NCI-H2171 (cell line): Measurements from ENCODE around the gene LTBP1.

Experiments used
- DNase-seq: peaks from one replicate; lab custom pipeline; 2025; lab: John Stamatoyannopoulos, UW

The LTBP1 gene

DNA sequence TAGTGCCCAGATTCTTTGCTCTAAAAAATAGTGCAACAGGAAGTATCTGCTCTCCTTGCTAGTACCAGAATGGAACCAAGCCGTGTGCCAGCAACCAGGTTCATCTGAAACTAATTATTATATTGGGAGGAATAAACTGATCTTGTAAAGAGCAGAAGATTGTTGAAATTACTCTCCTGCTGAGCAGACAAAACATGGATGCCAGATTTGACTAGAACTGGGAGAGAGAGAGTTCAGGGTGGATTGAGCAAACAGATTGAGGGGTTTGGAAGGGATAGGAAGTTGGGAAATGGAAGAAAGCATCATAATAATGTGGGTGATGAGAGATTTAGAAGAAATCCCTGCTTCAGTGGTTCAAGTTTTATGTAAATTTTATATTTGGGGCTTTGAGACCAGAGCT, 369.6 kb downstream of the LTBP1 start:
- no peak for DNase-seq

GRCh38 chr2:33317369-33318007, 370.7 kb downstream of the LTBP1 start:
- no peak for DNase-seq

DNA sequence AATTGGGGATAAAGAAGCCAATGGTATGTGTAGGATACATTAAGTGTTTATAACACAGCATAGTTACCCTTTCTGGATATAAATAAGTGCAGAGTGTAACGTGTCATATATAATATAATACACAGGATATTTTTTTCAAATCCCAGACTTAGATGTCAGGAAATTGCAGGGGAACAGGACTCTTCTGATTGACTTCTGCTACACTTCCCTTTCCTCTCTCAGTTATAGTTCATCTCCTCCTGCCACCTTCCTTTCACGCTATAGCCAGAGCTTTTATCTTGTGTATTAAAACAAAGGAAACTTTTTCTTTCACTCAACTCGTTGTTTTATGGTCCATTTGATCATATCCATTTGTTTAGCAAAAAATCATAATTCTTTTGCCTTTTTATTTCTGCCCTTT, 371.7 kb downstream of the LTBP1 start:
- no peak for DNase-seq

GRCh38 chr2:33320573-33320972, 373.8 kb downstream of the LTBP1 start:
- no peak for DNase-seq

- no peak for DNase-seq
Observed at GRCh38 chr2:33321236-33321771, 374.6 kb downstream of the LTBP1 start.

DNA sequence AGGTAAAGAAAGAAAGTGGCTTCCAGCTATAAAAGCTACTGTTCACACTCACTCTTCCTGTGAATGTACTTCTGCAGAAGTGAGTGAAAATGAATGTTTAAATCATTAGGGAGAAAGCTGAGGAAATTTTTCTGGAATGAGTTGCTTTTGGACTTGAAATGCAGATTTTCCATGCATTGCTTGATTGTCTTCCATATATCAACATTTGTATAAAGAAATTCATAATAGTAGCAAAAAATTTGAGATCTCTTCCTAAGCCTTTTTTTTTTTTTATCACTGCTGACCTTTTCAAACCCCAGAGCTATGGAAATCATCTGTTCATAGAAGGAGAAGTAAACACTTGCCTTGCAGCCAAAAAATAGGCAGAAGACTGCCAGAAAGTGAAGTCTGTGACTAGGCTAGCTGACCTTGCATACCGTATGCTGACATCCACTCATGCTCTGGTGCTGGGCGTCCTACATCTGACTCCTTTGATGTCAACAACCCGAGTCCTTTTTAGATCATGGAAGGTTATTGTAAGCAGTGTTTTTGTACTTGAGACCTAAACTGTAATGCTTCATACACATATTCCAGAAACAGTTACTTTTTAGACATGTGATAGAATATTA, 375.2 kb downstream of the LTBP1 start:
- DNase-seq, result no peak

DNA sequence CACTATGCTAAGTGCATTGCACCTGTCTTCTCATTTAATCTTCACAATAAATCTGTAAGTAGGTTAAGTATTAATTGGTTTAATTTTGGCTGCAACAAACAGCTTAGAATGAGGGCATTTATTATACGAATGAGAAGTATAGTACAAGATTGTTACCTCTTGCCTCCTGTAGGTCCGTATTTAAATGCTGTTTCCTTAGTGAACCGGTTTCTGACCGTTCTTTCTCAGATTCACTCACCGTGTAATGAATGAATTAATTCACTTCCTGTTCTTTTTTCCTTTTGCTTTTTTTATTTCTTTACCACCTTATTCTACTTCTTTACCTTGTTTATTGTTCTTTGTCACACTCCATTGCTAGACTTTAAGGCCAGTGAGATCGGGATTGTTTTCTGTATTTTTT, 375.9 kb downstream of the LTBP1 start:
- DNase-seq, result no peak

DNA sequence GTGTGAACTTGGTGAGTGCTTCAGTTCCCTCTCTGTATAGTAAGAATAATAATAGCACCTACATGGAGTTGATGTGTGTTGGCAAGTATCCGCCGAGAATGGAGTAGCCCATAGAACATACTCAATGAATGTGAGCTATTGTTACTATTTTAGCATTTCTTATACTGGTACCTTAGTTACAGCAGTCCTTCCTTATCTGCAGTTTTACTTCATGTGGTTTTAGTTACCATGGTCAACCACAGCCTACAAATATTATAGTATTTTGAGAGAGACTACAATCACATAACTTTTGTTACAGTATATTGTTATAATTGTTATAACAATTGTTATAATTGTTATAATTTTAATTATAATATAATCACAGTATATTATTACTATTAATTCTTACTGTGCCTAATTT, 377.2 kb downstream of the LTBP1 start:
- DNase-seq, result no peak

- DNase-seq, result no peak
Observed at GRCh38 chr2:33326100-33326499, 379.3 kb downstream of the LTBP1 start.

DNA sequence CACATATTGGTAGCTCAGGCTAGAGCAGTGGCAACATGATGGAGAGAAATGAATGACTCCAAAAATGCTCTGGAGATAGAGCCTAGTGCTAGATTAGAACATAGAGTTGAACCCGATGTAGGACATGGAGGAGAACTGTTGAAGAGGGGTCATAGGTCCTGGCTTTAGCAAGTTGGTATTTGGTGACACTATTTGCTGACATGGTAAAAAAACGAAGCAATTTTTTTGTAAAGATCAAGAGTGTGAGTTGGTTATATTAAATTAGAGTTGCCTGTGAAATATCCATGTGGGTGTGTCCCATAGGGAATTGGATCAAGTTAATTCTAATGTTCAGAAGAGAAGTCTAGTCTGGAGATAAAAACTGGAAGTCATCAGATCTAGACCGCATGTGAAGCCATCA, 386.7 kb downstream of the LTBP1 start:
- no peak for DNase-seq

DNA sequence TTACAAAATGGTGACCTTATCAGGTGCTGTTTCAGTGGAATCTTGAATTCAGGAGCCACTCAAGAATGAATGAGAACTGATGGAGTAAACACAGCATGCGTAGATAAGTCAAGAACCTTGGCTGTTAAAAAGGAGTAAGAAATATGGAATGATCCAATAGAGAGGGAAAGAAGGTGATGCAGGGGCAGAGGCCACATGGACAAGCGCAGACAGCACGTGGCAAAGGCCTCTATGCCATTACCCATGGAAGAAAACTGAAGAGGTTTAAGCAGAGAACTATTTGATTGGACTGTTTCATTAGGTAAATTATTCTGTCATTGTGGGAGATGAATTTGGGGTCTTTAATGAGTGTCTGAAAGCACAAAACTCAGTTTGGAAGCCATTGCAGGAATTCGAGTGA, 387.3 kb downstream of the LTBP1 start:
- DNase-seq, result no peak

- no peak for DNase-seq
Observed at GRCh38 chr2:33335516-33335915, 388.8 kb downstream of the LTBP1 start.

GRCh38 chr2:33336036-33336625, 389.4 kb downstream of the LTBP1 start:
- DNase-seq, result no peak

- no peak for DNase-seq
Observed at GRCh38 chr2:33337385-33337960, 390.7 kb downstream of the LTBP1 start.

DNA sequence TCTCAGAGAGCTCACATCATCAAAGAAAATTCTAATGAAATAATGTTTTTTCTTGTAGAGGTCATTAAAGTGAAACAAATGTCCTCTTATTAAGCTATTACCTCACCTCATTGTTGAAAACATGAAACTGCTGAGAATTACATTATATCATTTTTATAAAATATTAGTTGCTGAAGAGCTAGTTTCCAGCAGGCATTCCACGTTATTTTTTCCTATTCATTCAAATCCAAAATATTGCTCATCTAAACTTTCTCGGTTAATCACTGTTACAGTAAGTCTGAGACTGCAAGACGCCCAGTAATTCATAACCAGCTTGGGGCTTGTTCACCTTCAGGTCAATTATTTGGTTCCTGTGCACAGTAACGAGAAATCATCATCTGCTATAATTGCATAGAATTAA, 391.2 kb downstream of the LTBP1 start:
- no peak for DNase-seq

DNA sequence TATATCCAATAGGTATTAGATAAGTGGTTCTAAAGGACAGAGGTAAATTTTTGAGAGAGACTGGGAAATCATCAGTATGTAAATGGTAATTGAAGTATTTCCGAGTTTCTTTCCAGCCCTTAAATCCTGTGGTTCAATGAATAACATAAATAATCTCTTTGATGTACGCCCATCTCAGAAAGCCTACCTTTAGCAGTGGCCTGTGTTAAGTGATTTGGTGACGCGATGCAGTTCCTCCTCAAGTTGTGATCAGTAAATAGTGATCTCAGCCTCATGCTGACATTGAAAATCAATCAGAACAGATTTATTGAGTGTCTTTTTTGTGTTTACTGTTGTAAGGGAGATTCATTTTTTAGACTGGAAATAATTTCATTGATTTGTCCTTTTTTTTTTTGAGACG, 392.5 kb downstream of the LTBP1 start:
- DNase-seq, result no peak

DNA sequence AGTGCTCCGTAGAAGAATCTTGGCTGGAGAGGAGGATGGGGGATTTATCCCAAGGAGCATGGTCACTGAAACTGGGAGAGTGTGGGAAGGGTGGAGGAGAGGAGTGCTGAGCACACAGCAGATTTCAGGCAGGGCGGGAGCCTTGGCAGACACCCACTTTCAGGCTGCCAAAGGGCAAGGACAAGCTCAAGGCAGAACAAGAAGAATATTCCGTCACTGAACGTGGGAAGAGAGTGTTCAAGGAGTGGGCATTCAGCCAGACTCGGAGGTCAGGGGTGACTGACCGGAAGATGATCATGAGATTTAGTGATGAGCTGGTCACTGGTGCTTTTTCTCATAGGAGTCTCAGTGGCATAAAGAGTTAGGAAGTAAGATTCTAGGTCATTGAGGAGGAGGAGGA, 393.5 kb downstream of the LTBP1 start:
- no peak for DNase-seq

DNA sequence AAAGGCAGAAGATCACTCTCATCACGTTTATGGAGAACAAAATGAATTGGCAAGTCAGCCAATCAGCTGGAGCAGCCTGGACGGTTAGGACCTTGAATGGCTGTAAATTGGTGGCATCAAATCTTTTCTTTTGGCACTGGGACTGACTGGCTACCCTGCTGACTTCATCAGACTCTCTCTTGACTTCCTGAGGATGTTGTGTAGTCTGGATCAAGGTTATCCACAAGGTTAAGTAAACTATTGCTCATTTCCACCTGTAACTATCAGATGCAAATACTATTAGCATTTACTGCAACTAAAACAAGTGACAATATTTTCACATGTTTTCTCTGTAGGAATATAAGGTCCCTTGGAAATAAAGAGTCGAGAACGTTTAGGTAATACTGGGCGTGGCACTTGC, 395.4 kb downstream of the LTBP1 start:
- no peak for DNase-seq

DNA sequence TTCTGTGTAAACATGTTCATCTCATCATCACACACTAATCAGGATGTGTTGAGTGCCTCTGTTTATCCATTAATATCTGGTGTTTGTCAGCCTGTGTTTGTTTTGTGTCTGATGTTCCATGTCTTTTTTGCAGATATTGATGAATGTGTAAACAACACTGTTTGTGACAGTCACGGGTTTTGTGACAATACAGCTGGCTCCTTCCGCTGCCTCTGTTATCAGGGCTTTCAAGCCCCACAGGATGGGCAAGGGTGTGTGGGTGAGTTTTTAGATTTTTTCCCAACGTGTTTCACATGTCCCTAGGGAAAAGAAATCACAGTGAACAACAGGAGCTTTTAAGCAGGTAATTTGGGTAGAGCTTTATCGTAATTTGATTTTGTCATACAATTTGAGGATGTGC, 396.0 kb downstream of the LTBP1 start:
- DNase-seq, result no peak

DNA sequence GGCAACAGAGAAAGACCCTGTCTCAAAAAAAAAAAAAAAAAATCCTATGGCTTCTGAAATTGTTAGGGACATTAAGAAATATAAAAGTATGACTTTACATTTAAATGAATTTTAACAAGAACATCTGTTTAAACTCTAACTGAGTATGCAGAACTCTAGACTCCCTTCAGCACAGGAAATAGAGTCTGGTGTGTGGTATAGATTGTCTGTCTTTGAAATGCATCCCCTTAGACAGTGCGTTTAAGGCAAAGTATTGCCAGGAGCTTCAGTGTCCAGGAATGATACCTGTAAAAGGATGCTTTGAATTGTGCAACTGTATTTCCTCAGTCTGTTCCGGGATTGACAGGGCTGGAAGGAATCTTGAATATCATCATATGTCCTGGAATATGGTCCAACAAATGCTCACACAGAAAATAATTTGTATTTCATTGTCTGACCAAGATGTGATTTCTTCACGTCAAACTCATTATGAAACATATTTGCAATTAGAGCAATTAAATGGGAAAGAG, 396.7 kb downstream of the LTBP1 start:
- no peak for DNase-seq

- no peak for DNase-seq
Observed at GRCh38 chr2:33344230-33344629, 397.5 kb downstream of the LTBP1 start.

- no peak for DNase-seq
Observed at GRCh38 chr2:33347856-33348255, 401.1 kb downstream of the LTBP1 start.

DNA sequence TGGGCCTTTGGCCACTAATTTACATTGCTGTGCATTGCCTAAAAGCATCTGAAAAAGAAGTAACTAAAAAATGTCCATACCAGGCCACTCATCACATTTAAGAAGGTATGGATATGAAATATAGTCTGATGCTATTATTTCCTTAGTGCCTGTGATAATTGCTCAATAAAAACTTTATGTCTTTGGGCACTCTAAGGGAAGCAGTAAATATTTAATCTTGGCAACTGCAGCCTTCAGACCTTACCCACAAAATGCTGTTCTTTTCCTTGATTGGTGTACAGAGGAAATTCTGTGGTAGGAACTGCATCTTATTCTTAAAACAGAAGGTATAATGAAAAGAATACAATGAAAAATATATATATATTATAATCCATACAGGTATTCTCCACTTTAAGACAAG, 403.9 kb downstream of the LTBP1 start:
- no peak for DNase-seq
